Rectal smooth muscle tissue (tissue), 1 donor: ENCODE results near the gene PTPRD.
"Not testable (repeated sequence)": the region's sequence is repeated elsewhere in the genome, so short reads cannot be mapped to it uniquely, and the experiment has no call there.

Source experiments
- H3K27ac ChIP-seq: one replicate; pipeline ENCODE4 v1.7.0; 2013; ENCODE audit warnings: low read depth, low read length, inconsistent platforms
- H3K27me3 ChIP-seq: one replicate; pipeline ENCODE4 v1.7.0; 2013; ENCODE audit warnings: low read length; ENCODE audit not compliant: control insufficient read depth, insufficient read depth
- H3K36me3 ChIP-seq: one replicate; pipeline ENCODE4 v1.7.0; 2013; ENCODE audit warnings: low read length; ENCODE audit not compliant: control insufficient read depth, insufficient read depth
- H3K4me1 ChIP-seq: one replicate; pipeline ENCODE4 v1.7.0; 2013; ENCODE audit warnings: low read length; ENCODE audit not compliant: control insufficient read depth, insufficient read depth
- H3K4me3 ChIP-seq: one replicate; pipeline ENCODE4 v1.7.0; 2013; ENCODE audit warnings: low read length
- H3K9ac ChIP-seq: one replicate; pipeline ENCODE4 v1.7.0; 2013; ENCODE audit warnings: low read length

The PTPRD gene

DNA sequence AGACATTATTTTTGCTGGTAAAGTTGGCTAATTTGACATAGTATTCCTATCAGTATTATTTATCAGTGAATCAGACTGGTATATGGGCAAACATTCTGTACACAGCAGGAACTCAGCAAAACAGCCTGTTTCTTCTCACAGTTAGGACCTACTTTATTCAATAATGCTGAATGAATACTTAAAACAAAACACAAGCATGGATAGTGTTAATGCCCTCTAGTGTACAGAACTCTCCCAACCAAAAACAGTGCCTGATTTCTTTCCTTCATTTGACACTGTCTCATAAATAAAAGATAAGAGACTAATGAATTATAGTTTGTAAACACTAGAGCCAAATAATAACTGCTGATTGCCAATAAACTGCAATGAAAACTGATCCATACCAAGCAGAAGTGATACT lies 1113.3 kb downstream of the PTPRD start:
- Histone ChIP-seq H3K27ac (no peak overlapping the region), H3K4me1 (no peaks in the 10 kb centered on the region)

DNA sequence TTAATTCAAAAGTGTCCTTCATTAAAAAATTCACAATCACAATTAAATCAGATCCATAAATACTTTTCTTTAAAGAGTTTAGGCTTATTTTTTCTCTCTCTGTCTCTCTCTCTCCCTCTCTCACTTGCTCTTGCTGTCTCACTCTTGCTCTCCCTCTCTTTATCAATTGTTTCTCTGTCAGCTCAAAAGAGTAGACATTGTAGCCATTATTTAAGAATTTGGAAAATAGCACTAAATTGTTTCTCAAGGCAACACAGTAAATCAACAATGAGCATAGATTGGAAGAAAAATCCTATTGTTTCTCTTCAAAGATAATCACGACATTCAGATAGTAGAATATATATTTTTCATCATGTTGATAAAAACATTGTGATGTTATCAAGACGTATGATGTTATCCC lies 1114.0 kb downstream of the PTPRD start:
- Histone ChIP-seq H3K27ac (no peak overlapping the region), H3K4me1 (no peaks in the 10 kb centered on the region), H3K36me3 (no peaks in the 10 kb centered on the region), H3K4me3 (no peak overlapping the region), H3K9ac (no peak overlapping the region), H3K27me3 (no peaks in the 10 kb centered on the region)

More for the DNA sequence above, 1113.3 kb downstream of the PTPRD start:
- Histone ChIP-seq H3K4me3 (no peak overlapping the region), H3K27me3 (no peaks in the 10 kb centered on the region), H3K36me3 (no peaks in the 10 kb centered on the region), H3K9ac (no peak overlapping the region)

DNA sequence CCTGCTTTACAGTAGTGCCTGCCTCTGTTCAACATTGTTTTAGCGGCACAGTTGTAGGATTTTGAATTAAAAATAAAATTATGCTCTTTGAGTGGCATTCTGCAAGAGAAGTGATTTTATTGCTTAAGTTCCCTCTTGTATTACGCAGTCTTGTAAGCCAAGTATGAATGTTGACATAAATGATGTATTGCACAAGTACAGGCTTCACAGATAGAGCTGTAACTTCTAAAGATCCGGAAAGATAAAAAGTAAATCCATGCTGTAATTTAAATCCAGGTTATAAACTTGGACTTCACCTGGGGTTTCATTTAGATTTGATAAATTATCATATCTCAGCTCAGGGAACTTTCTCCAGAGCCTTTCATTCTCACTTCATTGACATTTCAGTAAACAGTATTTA lies 1114.7 kb downstream of the PTPRD start:
- Histone ChIP-seq H3K27ac (no peak overlapping the region), H3K36me3 (no peaks in the 10 kb centered on the region), H3K4me3 (no peak overlapping the region), H3K9ac (no peak overlapping the region), H3K27me3 (no peaks in the 10 kb centered on the region), H3K4me1 (no peaks in the 10 kb centered on the region)

DNA sequence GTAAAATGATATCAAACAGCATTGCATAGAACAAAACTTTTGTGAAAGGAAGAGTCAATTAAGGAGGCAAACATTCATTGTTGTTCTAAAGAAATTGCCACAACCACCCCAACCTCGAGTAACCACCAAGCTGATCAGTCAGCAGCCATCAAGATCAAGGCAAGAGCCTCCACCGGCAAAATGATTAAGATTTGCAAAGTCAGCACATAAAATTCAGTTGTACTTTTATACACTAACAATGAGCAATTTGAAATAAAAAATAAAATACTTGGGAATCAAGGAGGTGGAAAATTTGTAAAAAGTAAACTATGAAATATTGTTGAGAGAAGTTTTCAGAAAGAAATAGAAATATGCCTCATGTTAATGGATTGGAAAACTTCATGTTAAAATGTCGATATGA lies 1118.5 kb downstream of the PTPRD start:
- no peak overlapping the region for H3K9ac ChIP-seq
- no peaks in the 10 kb centered on the region for H3K36me3 ChIP-seq
- no peaks in the 10 kb centered on the region for H3K4me1 ChIP-seq
- no peak overlapping the region for H3K27ac ChIP-seq
- no peaks in the 10 kb centered on the region for H3K27me3 ChIP-seq
- no peak overlapping the region for H3K4me3 ChIP-seq

DNA sequence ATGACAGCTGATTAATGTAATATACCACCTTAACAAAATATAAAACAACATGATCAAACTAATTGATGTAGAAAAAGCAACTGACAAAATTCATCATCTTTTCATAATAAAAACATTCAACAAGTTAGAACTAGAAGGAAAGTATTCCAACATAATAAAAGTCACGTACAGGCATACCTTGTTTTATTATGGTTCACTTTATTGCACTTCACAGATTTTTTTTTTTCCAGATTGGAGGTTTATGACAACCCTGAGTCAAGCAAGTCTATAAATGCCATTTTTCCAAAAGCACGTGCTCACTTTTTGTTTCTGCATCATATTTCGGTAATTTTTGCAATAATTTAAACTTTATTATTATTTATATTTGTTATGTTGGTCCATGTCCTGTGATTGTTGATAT lies 1120.3 kb downstream of the PTPRD start:
- H3K9ac ChIP-seq = no peak overlapping the region
- H3K27me3 ChIP-seq = no peaks in the 10 kb centered on the region
- no peak overlapping the region for H3K4me3 ChIP-seq
- H3K27ac ChIP-seq = no peak overlapping the region
- no peaks in the 10 kb centered on the region for H3K4me1 ChIP-seq
- H3K36me3 ChIP-seq = no peaks in the 10 kb centered on the region

DNA sequence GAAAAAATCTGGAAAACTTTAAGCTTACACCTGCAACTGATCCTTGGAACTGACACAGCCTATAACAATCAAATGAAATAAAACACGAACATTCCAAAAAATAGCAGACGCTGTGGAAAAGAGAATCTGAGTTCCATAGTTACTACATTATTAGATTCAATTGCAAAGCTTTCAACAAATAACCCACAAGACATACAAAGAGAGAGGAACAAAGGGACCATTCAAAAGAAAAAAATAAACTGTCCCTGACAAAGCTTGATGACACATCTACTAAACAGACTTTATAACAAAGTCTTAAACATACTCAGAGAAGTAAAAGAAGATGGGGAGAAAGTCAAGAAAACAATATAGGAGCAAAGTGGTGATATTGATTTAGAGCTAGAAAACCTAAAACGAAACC lies 1123.6 kb downstream of the PTPRD start:
- no peaks in the 10 kb centered on the region for H3K27me3 ChIP-seq
- no peak overlapping the region for H3K9ac ChIP-seq
- no peak overlapping the region for H3K27ac ChIP-seq
- no peaks in the 10 kb centered on the region for H3K36me3 ChIP-seq
- no peaks in the 10 kb centered on the region for H3K4me1 ChIP-seq
- H3K4me3 ChIP-seq = no peak overlapping the region

DNA sequence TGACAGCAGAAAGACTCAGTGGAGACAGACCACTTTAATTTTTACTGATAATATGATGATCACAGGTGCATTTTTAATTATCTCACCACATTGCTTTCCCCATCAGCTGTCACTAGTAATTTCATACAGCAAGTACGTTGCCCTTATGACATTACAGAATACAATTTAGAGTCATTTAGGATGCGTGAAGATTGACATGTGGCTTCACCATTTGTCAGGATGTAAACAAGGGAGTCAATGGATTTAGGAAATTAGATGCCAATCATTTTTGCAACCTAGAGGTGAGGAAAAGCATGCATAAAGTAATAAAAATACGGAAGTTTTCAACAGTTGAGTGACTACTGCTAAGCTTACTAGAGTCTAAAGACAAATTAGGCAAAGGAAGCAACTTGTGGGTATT lies 1129.6 kb downstream of the PTPRD start:
- no peak overlapping the region for H3K27ac ChIP-seq
- no peak overlapping the region for H3K4me3 ChIP-seq
- H3K9ac ChIP-seq = no peak overlapping the region
- H3K27me3 ChIP-seq = no peaks in the 10 kb centered on the region
- no peaks in the 10 kb centered on the region for H3K36me3 ChIP-seq
- no peaks in the 10 kb centered on the region for H3K4me1 ChIP-seq

DNA sequence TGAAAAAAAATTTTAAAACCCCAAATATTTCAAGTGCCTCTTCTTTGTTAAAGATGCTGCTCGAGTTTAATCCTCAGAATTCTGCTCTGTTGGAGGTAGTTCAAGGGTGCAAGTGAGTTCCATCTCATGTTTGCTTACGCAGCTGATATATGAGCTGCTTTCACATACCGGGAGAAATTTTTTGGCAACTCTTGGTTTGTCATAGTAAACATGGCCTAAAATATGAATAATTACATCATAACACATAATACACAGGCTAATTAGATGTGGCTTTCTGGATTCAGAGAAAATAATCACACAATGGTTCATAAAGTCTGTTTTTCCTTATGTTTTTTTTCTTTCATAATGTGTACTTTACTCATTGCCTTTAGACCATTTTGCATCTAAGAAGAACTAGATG lies 1134.1 kb downstream of the PTPRD start:
- Histone ChIP-seq H3K27me3 (no peaks in the 10 kb centered on the region), H3K36me3 (no peaks in the 10 kb centered on the region), H3K4me1 (no peaks in the 10 kb centered on the region), H3K9ac (no peak overlapping the region), H3K4me3 (no peak overlapping the region), H3K27ac (no peak overlapping the region)

DNA sequence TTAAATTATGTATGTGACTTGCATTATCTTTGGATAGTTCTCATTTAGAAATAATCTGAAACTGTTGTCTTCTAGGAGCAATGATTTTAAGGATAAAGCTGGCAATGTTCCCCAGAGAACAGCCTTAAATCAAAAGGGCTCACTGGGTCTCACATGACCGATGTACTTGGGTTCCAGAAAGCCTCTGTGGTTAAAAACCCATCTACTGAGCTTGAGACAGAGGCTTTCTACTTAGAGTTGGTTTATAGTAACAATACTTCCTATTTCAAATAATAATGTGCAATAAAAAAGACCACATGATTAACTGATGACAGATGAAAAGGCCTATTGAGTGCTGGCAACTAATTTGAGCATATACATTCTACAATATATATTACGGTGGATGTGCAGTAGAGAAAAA lies 1143.5 kb downstream of the PTPRD start:
- Histone ChIP-seq H3K9ac (no peak overlapping the region), H3K4me1 (no peaks in the 10 kb centered on the region)

DNA sequence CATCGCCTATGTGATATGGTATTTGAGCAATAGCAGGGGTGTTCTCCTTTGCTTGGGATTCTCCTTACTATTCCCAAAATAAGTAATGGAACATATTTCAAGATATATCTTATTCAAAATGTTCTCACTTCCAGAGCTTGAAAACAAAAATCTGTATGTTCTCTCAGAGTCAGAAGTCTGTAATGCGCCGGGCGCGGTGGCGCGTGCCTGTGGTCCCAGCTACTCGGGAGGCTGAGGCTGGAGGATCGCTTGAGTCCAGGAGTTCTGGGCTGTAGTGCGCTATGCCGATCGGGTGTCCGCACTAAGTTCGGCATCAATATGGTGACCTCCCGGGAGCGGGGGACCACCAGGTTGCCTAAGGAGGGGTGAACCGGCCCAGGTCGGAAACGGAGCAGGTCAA lies 1170.9 kb downstream of the PTPRD start:
- not testable (repeated sequence) for H3K4me3 ChIP-seq, H3K27ac ChIP-seq, H3K27me3 ChIP-seq

More for the DNA sequence above, 1143.5 kb downstream of the PTPRD start:
- no peak overlapping the region for H3K4me3 ChIP-seq
- H3K27me3 ChIP-seq = no peaks in the 10 kb centered on the region
- no peaks in the 10 kb centered on the region for H3K36me3 ChIP-seq
- H3K27ac ChIP-seq = no peak overlapping the region

DNA sequence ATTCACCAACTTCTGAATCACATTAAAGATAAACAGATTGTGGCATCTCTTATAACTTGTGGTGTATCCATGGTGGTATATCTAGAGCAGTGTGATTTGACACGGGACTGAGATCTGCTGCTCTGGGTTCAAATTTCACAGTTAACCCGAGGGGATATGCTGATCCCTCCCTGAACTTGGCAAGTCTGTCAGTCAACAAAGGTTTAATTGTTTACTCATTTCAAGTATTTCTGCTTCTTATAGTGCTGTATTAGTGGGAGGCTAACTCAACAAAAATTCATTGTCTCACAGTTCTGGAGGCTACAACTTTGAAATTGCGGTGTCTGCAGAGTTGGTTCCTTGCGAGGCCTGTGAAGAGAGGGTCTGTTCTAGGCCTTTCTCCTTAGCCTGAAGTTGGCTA lies 1175.2 kb downstream of the PTPRD start:
- Histone ChIP-seq H3K27ac (no peak overlapping the region), H3K4me3 (no peak overlapping the region), H3K4me1 (no peaks in the 10 kb centered on the region), H3K36me3 (no peaks in the 10 kb centered on the region), H3K9ac (no peak overlapping the region), H3K27me3 (no peaks in the 10 kb centered on the region)

More for the DNA sequence above, 1170.9 kb downstream of the PTPRD start:
- H3K36me3 ChIP-seq, H3K9ac ChIP-seq, H3K4me1 ChIP-seq: not testable (repeated sequence)

DNA sequence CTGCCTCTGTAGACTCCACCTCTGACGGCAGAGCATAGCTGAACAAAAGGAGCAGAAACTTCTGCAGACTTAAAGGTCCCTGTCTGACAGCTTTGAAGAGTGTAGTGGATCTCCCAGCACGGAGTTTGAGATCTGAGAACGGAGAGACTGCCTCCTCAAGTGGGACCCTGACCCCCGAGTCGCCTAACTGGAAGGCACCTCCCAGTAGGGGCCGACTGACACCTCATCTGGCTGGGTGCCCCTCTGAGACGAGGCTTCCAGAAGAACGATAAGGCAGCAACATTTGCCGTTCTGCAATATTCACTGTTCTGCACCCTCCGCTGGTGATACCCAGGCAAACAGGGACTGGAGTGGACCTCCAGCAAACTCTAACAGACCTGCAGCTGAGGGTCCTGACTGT lies 1186.3 kb downstream of the PTPRD start:
- not testable (repeated sequence) for H3K4me3 ChIP-seq, H3K9ac ChIP-seq, H3K4me1 ChIP-seq, H3K27ac ChIP-seq, H3K27me3 ChIP-seq, H3K36me3 ChIP-seq

DNA sequence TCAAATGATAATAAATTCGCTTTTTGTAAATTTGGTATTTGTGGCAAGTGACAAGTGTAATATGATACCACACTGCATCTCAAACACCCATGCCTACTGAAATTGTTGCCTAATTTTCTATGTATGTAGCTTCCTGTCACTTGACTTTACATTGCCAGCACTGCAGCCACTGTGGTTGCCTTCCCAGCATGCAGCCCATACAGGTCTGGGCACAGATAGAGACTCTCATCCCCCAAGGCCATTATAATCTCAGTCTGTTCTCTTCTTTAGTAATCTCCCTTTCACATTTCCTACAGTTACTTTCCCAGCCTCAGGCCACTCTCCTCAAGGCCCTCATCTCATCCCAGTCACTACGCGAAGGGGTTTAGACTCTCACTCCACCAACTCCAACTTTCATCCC lies 1200.6 kb downstream of the PTPRD start:
- H3K9ac ChIP-seq = no peak overlapping the region
- H3K27ac ChIP-seq = no peak overlapping the region
- H3K4me3 ChIP-seq = no peak overlapping the region
- no peaks in the 10 kb centered on the region for H3K4me1 ChIP-seq
- no peaks in the 10 kb centered on the region for H3K36me3 ChIP-seq
- H3K27me3 ChIP-seq = no peaks in the 10 kb centered on the region

DNA sequence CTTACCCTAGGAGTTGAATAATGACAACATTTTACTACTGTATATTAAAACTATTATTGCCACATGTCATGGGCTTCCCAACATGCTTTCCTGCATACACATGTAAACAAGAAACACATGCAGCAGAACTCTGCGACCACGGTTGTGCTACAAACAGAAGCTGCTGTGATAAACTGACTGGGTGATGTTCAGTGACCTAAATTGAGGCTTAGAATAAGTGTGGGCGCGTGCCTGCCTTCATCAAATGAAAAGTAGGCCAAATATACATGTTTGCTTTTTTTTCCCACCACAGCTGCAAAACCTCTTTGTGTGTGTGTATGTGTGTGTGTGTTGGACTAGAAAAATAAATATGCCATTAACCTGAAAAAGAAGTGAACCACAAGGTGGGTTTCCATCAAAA lies 1202.1 kb downstream of the PTPRD start:
- H3K9ac ChIP-seq = no peak overlapping the region
- no peak overlapping the region for H3K4me3 ChIP-seq
- H3K4me1 ChIP-seq = no peaks in the 10 kb centered on the region
- no peaks in the 10 kb centered on the region for H3K36me3 ChIP-seq
- no peaks in the 10 kb centered on the region for H3K27me3 ChIP-seq
- no peak overlapping the region for H3K27ac ChIP-seq
